SK-N-SH (cell line): Measurements from ENCODE around the gene ZNF512B.

Source experiments
- CHD2 ChIP-seq: fragments of 150-350 bp; IDR thresholded peaks from 2 replicates; pipeline ENCODE4 v1.6.1; 2018; ENCODE audit warnings: low read length; ENCODE audit not compliant: partially characterized antibody
- ELF1 ChIP-seq: IDR thresholded peaks from 2 replicates; pipeline ENCODE4 v1.4.0; 2012
- FOSL2 ChIP-seq: IDR thresholded peaks from 2 replicates; pipeline ENCODE4 v1.4.0; 2012; ENCODE audit warnings: low read depth, mild to moderate bottlenecking, moderate library complexity, borderline replicate concordance
- NRF1 ChIP-seq: IDR thresholded peaks from 2 replicates; pipeline ENCODE4 v1.6.1; 2012; ENCODE audit warnings: low read depth, mild to moderate bottlenecking, low read length
- RCOR1 ChIP-seq: fragments of 150-350 bp; IDR thresholded peaks from 2 replicates; pipeline ENCODE4 v1.6.1; 2017; ENCODE audit warnings: antibody characterized with exemption, low read length
- RFX5 ChIP-seq: IDR thresholded peaks from 2 replicates; pipeline ENCODE4 v1.6.1; 2012; ENCODE audit warnings: mild to moderate bottlenecking, improper control_type of control experiment, low read length
- YY1 ChIP-seq: IDR thresholded peaks from 2 replicates; pipeline ENCODE4 v1.4.0; 2012; ENCODE audit warnings: low read depth, mild to moderate bottlenecking
- TF ChIP-seq, protein P1 (sequence below): IDR thresholded peaks from 2 replicates; pipeline ENCODE4 v1.4.0; 2012; ENCODE audit warnings: low read depth, borderline replicate concordance
- TF ChIP-seq, protein P2 (sequence below): fragments of 200-600 bp; sonication (generic); IDR thresholded peaks from 2 replicates; pipeline ENCODE4 v1.6.1; 2017; ENCODE audit warnings: antibody characterized with exemption, mild to moderate bottlenecking, moderate library complexity
- TF ChIP-seq, protein P3 (sequence below): fragments of 150-350 bp; IDR thresholded peaks from 2 replicates; pipeline ENCODE4 v1.6.1; 2016; ENCODE audit warnings: mild to moderate bottlenecking, low read depth, low read length
- TF ChIP-seq, protein P4 (sequence below): IDR thresholded peaks from 2 replicates; pipeline ENCODE4 v1.4.0; 2012; ENCODE audit warnings: low read depth, borderline replicate concordance
- TF ChIP-seq, protein P5 (sequence below): IDR thresholded peaks from 2 replicates; pipeline ENCODE4; 2012

DNA sequence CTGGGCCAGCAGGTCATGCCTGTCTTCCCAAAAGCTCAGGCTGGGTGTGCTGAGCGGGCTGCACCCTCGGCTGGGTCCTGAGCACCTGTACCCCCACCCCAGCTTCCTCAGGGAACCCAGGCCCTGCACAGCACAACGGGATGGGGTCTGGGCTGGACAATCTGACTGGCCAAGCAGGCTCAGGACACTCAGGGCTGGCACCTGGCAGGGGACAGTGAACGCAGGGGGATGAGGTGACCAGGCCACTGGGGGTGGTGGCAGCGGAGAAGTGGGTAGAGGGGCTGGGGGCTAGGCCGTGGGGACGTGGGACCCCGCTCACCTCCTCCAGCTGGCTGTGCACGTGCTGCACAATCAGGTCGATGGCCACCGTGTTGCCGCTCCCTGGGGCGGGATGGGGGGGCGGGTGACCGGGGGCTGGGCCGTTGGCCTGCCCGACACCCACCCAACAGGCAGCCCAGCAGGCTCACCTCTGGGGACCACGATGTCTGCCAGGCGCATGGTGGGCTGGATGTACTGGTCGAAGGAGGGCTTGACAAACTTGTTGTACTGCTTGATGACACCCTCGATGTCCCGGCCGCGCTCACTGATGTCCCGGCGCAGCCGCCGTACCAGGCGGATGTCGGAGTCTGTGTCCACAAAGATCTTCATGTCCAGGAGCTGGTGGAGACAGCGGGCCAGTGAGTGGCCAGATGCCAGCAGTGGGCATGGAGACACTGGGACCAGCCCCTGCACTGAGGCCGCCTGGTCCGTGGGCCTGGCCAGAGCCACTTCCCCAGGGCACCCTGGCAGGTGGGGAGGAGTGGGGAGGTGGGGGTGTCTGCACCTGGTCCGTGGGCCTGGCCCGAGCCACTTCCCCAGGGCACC lies 25.4 kb downstream of the ZNF512B start:
- TF ChIP-seq, protein P1, sequence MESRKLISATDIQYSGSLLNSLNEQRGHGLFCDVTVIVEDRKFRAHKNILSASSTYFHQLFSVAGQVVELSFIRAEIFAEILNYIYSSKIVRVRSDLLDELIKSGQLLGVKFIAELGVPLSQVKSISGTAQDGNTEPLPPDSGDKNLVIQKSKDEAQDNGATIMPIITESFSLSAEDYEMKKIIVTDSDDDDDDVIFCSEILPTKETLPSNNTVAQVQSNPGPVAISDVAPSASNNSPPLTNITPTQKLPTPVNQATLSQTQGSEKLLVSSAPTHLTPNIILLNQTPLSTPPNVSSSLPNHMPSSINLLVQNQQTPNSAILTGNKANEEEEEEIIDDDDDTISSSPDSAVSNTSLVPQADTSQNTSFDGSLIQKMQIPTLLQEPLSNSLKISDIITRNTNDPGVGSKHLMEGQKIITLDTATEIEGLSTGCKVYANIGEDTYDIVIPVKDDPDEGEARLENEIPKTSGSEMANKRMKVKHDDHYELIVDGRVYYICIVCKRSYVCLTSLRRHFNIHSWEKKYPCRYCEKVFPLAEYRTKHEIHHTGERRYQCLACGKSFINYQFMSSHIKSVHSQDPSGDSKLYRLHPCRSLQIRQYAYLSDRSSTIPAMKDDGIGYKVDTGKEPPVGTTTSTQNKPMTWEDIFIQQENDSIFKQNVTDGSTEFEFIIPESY = no peak
- TF ChIP-seq FOSL2 = no peak
- TF ChIP-seq, protein P2, sequence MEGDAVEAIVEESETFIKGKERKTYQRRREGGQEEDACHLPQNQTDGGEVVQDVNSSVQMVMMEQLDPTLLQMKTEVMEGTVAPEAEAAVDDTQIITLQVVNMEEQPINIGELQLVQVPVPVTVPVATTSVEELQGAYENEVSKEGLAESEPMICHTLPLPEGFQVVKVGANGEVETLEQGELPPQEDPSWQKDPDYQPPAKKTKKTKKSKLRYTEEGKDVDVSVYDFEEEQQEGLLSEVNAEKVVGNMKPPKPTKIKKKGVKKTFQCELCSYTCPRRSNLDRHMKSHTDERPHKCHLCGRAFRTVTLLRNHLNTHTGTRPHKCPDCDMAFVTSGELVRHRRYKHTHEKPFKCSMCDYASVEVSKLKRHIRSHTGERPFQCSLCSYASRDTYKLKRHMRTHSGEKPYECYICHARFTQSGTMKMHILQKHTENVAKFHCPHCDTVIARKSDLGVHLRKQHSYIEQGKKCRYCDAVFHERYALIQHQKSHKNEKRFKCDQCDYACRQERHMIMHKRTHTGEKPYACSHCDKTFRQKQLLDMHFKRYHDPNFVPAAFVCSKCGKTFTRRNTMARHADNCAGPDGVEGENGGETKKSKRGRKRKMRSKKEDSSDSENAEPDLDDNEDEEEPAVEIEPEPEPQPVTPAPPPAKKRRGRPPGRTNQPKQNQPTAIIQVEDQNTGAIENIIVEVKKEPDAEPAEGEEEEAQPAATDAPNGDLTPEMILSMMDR = no peak
- TF ChIP-seq RFX5 = no peak
- no peak for TF ChIP-seq RCOR1
- no peak for TF ChIP-seq CHD2
- TF ChIP-seq ELF1 = no peak
- TF ChIP-seq, protein P3, sequence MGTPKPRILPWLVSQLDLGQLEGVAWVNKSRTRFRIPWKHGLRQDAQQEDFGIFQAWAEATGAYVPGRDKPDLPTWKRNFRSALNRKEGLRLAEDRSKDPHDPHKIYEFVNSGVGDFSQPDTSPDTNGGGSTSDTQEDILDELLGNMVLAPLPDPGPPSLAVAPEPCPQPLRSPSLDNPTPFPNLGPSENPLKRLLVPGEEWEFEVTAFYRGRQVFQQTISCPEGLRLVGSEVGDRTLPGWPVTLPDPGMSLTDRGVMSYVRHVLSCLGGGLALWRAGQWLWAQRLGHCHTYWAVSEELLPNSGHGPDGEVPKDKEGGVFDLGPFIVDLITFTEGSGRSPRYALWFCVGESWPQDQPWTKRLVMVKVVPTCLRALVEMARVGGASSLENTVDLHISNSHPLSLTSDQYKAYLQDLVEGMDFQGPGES = no peak
- no peak for TF ChIP-seq NRF1
- TF ChIP-seq, protein P4, sequence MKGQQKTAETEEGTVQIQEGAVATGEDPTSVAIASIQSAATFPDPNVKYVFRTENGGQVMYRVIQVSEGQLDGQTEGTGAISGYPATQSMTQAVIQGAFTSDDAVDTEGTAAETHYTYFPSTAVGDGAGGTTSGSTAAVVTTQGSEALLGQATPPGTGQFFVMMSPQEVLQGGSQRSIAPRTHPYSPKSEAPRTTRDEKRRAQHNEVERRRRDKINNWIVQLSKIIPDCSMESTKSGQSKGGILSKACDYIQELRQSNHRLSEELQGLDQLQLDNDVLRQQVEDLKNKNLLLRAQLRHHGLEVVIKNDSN = no peak
- TF ChIP-seq YY1 = no peak
- TF ChIP-seq, protein P5, sequence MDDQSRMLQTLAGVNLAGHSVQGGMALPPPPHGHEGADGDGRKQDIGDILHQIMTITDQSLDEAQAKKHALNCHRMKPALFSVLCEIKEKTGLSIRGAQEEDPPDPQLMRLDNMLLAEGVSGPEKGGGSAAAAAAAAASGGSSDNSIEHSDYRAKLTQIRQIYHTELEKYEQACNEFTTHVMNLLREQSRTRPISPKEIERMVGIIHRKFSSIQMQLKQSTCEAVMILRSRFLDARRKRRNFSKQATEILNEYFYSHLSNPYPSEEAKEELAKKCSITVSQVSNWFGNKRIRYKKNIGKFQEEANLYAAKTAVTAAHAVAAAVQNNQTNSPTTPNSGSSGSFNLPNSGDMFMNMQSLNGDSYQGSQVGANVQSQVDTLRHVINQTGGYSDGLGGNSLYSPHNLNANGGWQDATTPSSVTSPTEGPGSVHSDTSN = no peak
